CD14-positive monocyte (primary cell): ENCODE measurements around the gene SEMA4D. TPM values are rescaled to one million over a fixed set of nuclear protein-coding genes. Genes with fewer than 3 reads are reported as not detected.

Experiments
- DNase-seq, 3 donors: peaks; one replicate each; pipeline ENCODE4 v3.0.0-alpha.2; 2011 to 2022
- H2AFZ ChIP-seq: 2 replicates; pipeline ENCODE4 v1.6.0; 2012; ENCODE audit warnings: mild to moderate bottlenecking, low read depth, low read length, inconsistent platforms; ENCODE audit not compliant: insufficient read depth, poor library complexity, severe bottlenecking
- H3K27ac ChIP-seq, 2 donors: 1 replicate in 1 of 2; 2 replicates in 1 of 2; pipeline ENCODE4 v1.5.1; 2012 to 2013; ENCODE audit warnings: low read length in 2 of 2, control low read depth in 1 of 2, inconsistent platforms in 1 of 2, low read depth in 1 of 2, mild to moderate bottlenecking in 1 of 2
- H3K27me3 ChIP-seq, 2 donors: one replicate each; pipeline versions ENCODE4 v1.6.0 to v1.6.1; 2011 to 2013; ENCODE audit warnings: low read length in 2 of 2; ENCODE audit not compliant: control insufficient read depth in 2 of 2, insufficient read depth in 2 of 2
- H3K36me3 ChIP-seq, 2 donors: replicated peaks in 1 of 2; 1 replicate in 1 of 2; 2 replicates in 1 of 2; pipeline versions ENCODE4 v1.5.1 to v1.6.1; 2012 to 2013; ENCODE audit warnings: low read length in 2 of 2, control low read depth in 1 of 2, inconsistent platforms in 1 of 2, mild to moderate bottlenecking in 1 of 2; ENCODE audit not compliant: insufficient read depth in 2 of 2, control insufficient read depth in 1 of 2
- H3K4me1 ChIP-seq, 2 donors: 1 replicate in 1 of 2; 2 replicates in 1 of 2; pipeline versions ENCODE4 v1.5.1 to v1.6.1; 2012 to 2013; ENCODE audit warnings: low read length in 2 of 2, control low read depth in 1 of 2, inconsistent platforms in 1 of 2, mild to moderate bottlenecking in 1 of 2, moderate library complexity in 1 of 2; ENCODE audit not compliant: insufficient read depth in 2 of 2, control insufficient read depth in 1 of 2
- H3K4me2 ChIP-seq: replicated peaks from 2 replicates; pipeline ENCODE3; 2012; ENCODE audit warnings: low read length, moderate library complexity, mild to moderate bottlenecking; ENCODE audit not compliant: poor library complexity, severe bottlenecking; ENCODE audit errors: extremely low read depth
- H3K4me3 ChIP-seq, 3 experiments: fragments of 200-600 bp in 1 of 3; sonication (generic) in 1 of 3; replicated peaks in 1 of 3; 1 replicate in 2 of 3; 2 replicates in 1 of 3; pipeline ENCODE4 v1.5.1; 2011 to 2013; ENCODE audit warnings: low read length in 3 of 3, mild to moderate bottlenecking in 3 of 3, control low read depth in 2 of 3, low read depth in 2 of 3, inconsistent platforms in 1 of 3, moderate library complexity in 1 of 3
- H3K79me2 ChIP-seq: 2 replicates; pipeline ENCODE4 v1.6.0; 2012; ENCODE audit warnings: mild to moderate bottlenecking, control low read depth, inconsistent platforms, low read length, moderate library complexity; ENCODE audit not compliant: insufficient read depth
- H3K9ac ChIP-seq: 2 replicates; pipeline ENCODE4 v1.6.0; 2017; ENCODE audit warnings: low read length, mild to moderate bottlenecking; ENCODE audit not compliant: insufficient read depth, poor library complexity, severe bottlenecking
- H3K9me3 ChIP-seq, 2 donors: replicated peaks in 1 of 2; 1 replicate in 1 of 2; 2 replicates in 1 of 2; pipeline versions ENCODE4 v1.5.1 to v1.6.1; 2012 to 2013; ENCODE audit warnings: low read length in 2 of 2, control low read depth in 1 of 2; ENCODE audit not compliant: control insufficient read depth in 1 of 2, insufficient read depth in 1 of 2
- H4K20me1 ChIP-seq: 2 replicates; pipeline ENCODE4 v1.6.0; 2012; ENCODE audit warnings: mild to moderate bottlenecking, low read length, control low read depth, moderate library complexity; ENCODE audit not compliant: insufficient read depth
- H3K27ac Mint-ChIP-seq, 7 donors: one replicate each; pipeline ENCODE4 v1.8.0; 2020; ENCODE audit warnings: mild to moderate bottlenecking in 7 of 7, mixed read lengths in 7 of 7, moderate library complexity in 6 of 7, inconsistent platforms in 2 of 7
- H3K27me3 Mint-ChIP-seq, 3 donors: one replicate each; pipeline ENCODE4 v1.8.0; 2021 to 2022; ENCODE audit warnings: low read depth in 3 of 3, mild to moderate bottlenecking in 3 of 3, mixed read lengths in 3 of 3, moderate library complexity in 3 of 3, inconsistent platforms in 1 of 3
- H3K36me3 Mint-ChIP-seq, 2 donors: one replicate each; pipeline ENCODE4 v1.8.0; 2020; ENCODE audit warnings: mixed read lengths in 2 of 2, inconsistent platforms in 1 of 2, mild to moderate bottlenecking in 1 of 2
- H3K4me1 Mint-ChIP-seq: one replicate; pipeline ENCODE4 v1.8.0; 2020; ENCODE audit warnings: mild to moderate bottlenecking, mixed read lengths
- H3K4me3 Mint-ChIP-seq, 2 donors: one replicate each; pipeline ENCODE4 v1.8.0; 2020; ENCODE audit warnings: mild to moderate bottlenecking in 2 of 2, mixed read lengths in 2 of 2, moderate library complexity in 1 of 2
- H3K9me3 Mint-ChIP-seq, 7 donors: one replicate each; pipeline ENCODE4 v1.8.0; 2020 to 2022; ENCODE audit warnings: mixed read lengths in 7 of 7, mild to moderate bottlenecking in 6 of 7, moderate library complexity in 6 of 7, inconsistent platforms in 2 of 7
- WGBS: methylation state at CpG from one replicate; pipeline ENCODE4 v1.1.5; 2013; ENCODE audit warnings: missing lambda C conversion rate; ENCODE audit not compliant: insufficient coverage; 5-methylcytosine and 5-hydroxymethylcytosine counted together
- intact Hi-C, 2 donors: fragments of 100-400 bp; cut with micrococcal nuclease; formaldehyde crosslinking; loops; one replicate each; pipeline versions ENCODE4 v1.15.0 to v1.15.1; 2023
- polyA plus RNA-seq, 3 donors: library from polyadenylated mRNA; depleted of rRNA in 1 of 3; unstranded in 2 of 3; stranded (reverse) in 1 of 3; fragments of 300-500 nt in 2 of 3; fragments of >200 nt in 1 of 3; fragmentation: Illumina TruSeq in 2 of 3; gene quantifications; 1 replicate in 2 of 3; 2 replicates in 1 of 3; pipeline ENCODE4 v1.2.3, GENCODE V29; 2012 to 2021
- TF ChIP-seq, protein P1 (sequence below): fragments of 200-600 bp; IDR thresholded peaks from one replicate; pipeline ENCODE4 v1.8.0; 2022; ENCODE audit warnings: antibody characterized with exemption, mild to moderate bottlenecking

The SEMA4D gene
- polyA plus RNA-seq, 3 donors, result 28.2 to 117 (median 28.6) TPM

DNA sequence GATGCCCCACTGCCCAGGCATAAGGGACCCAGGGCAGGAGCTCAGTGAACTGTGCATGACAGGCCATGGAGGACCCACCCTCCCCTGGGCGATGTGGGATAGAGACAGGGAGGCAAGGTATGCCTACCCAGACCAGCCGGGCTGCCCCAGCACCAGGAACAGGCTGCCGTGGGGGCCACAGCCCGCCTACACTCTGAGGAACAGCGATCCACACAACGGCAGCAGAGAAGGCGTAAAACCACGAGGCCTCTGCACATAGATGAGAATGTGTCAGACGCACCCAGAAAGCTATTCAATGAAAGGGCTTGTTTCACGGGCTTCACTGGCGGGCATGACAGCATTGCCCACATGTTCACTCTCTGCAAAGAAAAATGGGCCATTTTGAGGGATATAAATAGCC, 49.5 kb downstream of the SEMA4D start:
- no peak for DNase-seq
- intact Hi-C loops, result no loop called here
- no peaks in the 10 kb centered on the region for H3K27me3 ChIP-seq

GRCh38 chr9:89447416-89447815, 50.5 kb downstream of the SEMA4D start:
- H3K27ac ChIP-seq, result no peak overlapping the region
- intact Hi-C loops, result no loop called here

More for the DNA sequence above, 49.5 kb downstream of the SEMA4D start:
- Histone ChIP-seq H4K20me1 (peaks cover 99% of the 10 kb centered on the region), H2AFZ (no peak overlapping the region), H3K4me1 (peaks cover 10% of the 10 kb centered on the region in 2 donors), H3K36me3 (peaks cover 38 to 78% of the 10 kb centered on the region in 2 donors), H3K4me2 (no peak overlapping the region), H3K4me3 (no peak overlapping the region), H3K9ac (no peak overlapping the region), H3K79me2 (peaks cover 91% of the 10 kb centered on the region), H3K9me3 (no peaks in the 10 kb centered on the region), H3K27ac (no peak overlapping the region)
- Mint-ChIP-seq H3K4me3 (peak overlapping the region in 1 of 2 donors; percentile 13), H3K36me3 (peaks cover 71 to 84% of the 10 kb centered on the region in 2 donors), H3K4me1 (peaks cover 45% of the 10 kb centered on the region), H3K27me3 (peaks cover 0 to 4% (median 2%) of the 10 kb centered on the region in 3 donors), H3K27ac (peak overlapping the region in 3 of 7 donors; percentile 33 to 72 (median 62)), H3K9me3 (peaks cover 0 to 2% (median 0%) of the 10 kb centered on the region in 7 donors)
- 66% methylated on average over 11 of the region's 11 CpGs for WGBS
- TF ChIP-seq, protein P1, sequence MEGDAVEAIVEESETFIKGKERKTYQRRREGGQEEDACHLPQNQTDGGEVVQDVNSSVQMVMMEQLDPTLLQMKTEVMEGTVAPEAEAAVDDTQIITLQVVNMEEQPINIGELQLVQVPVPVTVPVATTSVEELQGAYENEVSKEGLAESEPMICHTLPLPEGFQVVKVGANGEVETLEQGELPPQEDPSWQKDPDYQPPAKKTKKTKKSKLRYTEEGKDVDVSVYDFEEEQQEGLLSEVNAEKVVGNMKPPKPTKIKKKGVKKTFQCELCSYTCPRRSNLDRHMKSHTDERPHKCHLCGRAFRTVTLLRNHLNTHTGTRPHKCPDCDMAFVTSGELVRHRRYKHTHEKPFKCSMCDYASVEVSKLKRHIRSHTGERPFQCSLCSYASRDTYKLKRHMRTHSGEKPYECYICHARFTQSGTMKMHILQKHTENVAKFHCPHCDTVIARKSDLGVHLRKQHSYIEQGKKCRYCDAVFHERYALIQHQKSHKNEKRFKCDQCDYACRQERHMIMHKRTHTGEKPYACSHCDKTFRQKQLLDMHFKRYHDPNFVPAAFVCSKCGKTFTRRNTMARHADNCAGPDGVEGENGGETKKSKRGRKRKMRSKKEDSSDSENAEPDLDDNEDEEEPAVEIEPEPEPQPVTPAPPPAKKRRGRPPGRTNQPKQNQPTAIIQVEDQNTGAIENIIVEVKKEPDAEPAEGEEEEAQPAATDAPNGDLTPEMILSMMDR, result no peak

More at GRCh38 chr9:89447416-89447815, 50.5 kb downstream of the SEMA4D start:
- Histone ChIP-seq H3K9me3 (no peaks in the 10 kb centered on the region), H3K27me3 (no peaks in the 10 kb centered on the region), H4K20me1 (peaks cover 99% of the 10 kb centered on the region), H3K4me3 (no peak overlapping the region), H3K4me1 (peaks cover 19 to 20% of the 10 kb centered on the region in 2 donors), H3K79me2 (peaks cover 91% of the 10 kb centered on the region), H3K36me3 (peaks cover 31 to 68% of the 10 kb centered on the region in 2 donors), H3K9ac (no peak overlapping the region), H2AFZ (no peak overlapping the region), H3K4me2 (no peak overlapping the region)
- H3K27ac Mint-ChIP-seq, result peak overlapping the region in 6 of 7 donors; percentile 1 to 70 (median 54)
- H3K9me3 Mint-ChIP-seq, result peaks cover 0 to 2% (median 0%) of the 10 kb centered on the region in 7 donors
- peaks cover 55% of the 10 kb centered on the region for H3K4me1 Mint-ChIP-seq
- no peak for DNase-seq
- peaks cover 0 to 4% (median 2%) of the 10 kb centered on the region in 3 donors for H3K27me3 Mint-ChIP-seq
- no peak overlapping the region for H3K4me3 Mint-ChIP-seq
- 97% methylated on average over 8 of the region's 8 CpGs for WGBS
- TF ChIP-seq, protein P1, result no peak
- H3K36me3 Mint-ChIP-seq, result peaks cover 61 to 74% of the 10 kb centered on the region in 2 donors
